HG02571 (cell line): ENCODE measurements around the gene LNP1.
A peak's percentile ranks its signal among the peaks of the same experiment; 100 is the strongest.

ENCODE experiments used
- ATAC-seq: cut with Tn5 transposase; IDR thresholded peaks from one replicate; pipeline ENCODE4 v1.9.1; 2021; ENCODE audit warnings: mild to moderate bottlenecking, moderate library complexity; ENCODE audit not compliant: unreplicated experiment

LNP1 gene

DNA sequence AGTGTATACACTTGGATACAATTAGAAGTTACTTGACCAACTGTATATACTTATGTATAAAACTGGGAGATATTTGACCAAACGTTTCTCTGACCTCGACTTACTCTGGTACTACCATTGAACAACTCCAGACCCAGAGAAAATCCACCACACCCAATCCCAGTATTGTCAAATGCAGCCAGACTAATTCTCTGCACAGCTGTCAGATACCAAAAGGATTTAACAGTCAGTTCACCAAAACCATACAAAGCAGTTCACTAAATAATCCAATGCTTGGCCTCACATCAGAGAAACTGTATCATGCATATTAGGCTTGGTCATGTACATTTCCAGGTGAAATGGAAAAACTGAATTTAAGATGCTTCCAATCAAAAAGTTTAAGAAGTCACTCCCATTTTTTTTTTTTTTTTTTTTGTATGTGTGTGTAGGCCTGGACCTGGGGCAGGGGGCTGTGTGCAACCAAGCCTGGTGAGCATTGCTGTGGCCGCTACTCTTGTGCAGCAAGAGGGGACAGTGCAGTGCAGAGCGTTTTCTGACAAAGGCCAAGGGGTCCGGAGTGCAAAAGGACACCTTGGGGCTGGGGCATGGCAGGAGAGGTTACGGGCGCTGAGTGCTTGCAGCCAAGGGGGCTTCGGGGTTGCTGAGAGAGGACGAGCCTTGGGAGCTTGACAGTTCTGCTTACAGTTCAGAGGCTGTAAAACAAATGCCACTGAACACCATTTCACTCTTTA, 1.8 kb upstream of the LNP1 start:
- ATAC-seq, result no peak

DNA sequence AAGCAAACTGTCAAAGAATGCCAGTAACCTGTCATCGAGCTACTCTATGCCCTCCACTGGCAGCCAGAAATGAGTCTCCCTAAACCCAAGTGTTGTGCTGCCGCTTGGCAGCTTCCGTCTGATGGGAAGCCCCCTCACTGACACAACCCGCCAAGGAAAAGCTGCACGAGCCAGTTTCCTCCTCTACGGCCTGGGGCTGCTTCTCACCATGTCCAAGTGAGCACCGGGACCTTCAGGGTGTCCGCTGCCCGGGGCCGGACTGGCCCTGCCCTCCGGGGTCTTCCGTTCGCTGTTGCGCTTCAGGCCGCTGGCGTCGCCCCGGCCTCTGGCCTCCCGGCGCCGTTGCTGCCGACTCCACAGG, 940 bp upstream of the LNP1 start:
- ATAC-seq, result peak; percentile 1

DNA sequence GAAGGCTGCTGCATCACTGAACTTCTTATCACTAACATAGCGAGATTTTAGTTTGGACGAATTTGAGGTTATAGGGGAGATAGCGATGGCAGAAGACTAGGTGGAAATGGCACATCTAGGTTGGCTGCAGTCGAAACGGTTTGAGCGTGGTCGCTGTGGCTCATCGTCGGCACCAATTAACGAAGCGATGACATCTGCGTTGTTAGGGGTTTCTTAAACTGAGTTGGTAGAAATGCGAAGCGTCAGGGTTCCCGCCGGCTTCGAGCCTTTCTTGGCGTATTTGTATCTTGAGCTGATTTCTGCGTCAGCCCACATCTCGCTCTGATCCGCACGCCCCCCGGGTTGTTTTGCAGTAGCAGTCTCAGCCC, 319 bp downstream of the LNP1 start:
- peak; percentile 6 for ATAC-seq

DNA sequence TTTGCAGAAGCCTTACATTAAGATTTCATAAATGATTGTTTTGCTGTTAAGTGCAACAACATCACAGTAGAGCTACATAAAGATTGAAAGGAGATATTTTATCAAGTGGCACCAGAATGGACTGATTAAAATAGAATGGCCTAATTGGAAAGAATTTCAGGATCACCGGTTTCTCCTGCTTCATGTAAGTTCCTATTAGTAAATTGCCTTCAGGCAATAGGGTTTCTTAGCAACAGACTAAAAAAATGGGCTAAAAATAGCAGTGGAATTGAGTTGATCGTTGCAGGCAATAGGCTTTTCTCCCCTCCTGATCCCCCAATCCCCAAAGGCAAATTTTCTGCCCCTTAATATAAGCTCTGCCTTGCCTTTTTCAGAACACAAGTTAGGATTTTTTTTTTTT, 917 bp downstream of the LNP1 start:
- no peak for ATAC-seq

DNA sequence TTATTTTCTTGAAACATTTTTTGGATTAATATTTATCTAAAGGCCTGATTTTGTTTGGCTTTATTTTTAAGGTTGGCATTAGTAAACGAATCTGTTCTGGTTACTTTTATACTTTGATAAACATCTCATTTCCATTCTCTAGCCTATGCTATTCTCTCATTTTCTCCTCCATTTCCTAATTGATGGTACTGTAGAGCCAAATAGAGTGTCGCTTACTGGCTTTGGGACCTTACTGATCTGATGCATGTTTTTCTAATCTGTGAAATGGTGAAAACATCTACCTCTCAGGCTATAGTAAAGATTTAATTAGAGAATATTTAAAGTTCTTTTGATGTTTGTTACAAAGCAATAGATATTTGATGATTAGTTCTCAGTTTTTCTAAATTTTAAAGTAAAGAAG, 1.6 kb downstream of the LNP1 start:
- ATAC-seq, result no peak

DNA sequence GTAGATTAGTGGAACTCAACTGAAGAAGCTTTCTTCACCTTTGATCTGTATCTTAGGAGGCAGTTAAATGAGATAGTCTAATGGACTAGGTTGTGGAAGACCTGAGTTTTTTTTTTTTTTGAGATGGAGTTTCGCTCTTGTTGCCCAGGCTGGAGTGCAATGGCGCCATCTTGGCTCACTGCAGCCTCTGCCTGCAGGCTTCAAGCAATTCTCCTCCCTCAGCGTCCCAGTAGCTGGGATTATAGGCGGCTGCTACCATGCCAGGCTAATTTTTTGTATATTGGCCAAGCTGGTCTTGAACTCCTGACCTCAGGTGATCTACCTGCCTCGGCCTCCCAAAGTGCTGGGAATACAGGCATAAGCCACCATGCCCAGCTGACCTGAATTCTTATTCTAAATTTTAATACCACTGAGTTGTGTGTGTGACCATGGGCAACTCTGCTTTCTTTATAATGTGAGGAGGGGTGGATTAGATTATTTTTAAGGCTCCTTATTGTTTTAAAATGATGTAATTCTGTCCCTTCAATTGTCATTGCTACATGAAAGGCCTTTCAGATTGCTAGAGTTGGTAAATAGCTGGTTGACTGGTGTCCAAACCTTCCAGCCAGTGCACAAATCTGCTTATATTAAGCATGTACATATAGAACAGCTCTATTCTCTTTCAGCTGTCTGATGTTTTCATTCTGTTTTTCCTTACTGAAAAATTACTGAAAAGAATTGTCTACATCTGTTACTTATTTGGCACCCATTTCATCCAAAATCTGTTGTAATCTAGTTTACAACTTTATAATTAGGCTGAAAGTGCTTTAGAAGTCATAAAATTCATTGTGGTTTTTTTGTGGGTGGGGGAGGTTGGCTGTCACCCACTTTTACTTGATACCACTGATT, 2.3 kb downstream of the LNP1 start:
- ATAC-seq, result no peak

DNA sequence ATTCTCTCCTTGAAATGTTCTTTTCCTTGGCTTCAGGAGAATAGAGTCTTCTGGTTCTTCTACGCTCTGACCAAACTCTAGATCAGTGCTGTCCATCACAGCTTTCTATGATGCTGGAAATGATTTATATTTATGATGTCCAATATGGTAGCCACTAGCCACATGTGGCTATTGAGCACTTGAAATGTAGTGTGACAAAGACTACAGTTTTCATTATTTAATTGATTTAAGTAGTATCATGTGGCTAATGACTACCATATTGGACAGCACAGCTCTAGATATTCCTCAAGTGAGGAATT, 2.9 kb downstream of the LNP1 start:
- ATAC-seq, result no peak

DNA sequence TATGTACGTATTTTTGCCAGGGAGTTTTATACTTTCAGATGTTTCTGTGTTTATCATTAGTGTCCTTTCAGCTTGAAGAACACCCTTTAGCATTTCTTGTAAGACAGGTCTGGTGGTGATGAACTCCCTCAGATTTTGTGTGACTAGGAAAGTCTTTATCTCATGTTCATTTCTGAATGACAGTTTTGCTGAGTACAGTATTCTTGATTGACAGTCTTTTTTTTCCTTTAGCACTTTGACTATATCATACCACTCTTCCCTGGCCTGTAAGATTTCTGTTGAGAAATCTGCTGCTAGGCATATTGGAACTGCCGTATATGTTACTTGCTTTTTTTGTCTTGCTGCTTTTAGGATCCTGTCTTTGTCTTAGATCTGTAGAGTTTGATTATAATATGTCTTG, 5.8 kb downstream of the LNP1 start:
- no peak for ATAC-seq

DNA sequence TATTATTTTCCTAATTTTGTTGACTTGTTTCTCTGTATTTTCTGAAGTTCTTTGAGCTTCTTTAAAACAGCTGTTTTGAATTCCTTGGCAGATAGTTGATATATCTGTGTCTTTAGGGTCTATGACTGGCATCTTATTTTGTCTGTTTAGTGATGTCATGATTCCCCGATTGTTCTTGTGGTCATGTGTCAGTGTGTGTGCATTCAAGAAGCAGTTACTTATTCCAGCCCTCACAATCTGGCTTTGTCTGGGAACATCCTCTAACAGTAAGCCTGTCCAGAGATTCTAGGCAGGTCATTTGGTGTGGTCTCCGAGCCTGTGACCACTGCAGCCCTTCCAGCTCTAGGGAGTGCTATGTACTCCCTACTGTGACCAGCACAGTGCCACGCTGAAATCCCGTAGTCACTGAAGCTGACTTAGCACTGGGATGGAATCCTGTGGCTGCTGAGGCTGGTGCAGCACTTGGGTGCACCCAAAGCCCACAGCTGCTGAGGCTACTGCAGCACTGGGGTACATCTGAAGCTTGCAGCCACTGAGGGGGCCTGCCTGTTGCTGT, 6.7 kb downstream of the LNP1 start:
- ATAC-seq, result no peak

DNA sequence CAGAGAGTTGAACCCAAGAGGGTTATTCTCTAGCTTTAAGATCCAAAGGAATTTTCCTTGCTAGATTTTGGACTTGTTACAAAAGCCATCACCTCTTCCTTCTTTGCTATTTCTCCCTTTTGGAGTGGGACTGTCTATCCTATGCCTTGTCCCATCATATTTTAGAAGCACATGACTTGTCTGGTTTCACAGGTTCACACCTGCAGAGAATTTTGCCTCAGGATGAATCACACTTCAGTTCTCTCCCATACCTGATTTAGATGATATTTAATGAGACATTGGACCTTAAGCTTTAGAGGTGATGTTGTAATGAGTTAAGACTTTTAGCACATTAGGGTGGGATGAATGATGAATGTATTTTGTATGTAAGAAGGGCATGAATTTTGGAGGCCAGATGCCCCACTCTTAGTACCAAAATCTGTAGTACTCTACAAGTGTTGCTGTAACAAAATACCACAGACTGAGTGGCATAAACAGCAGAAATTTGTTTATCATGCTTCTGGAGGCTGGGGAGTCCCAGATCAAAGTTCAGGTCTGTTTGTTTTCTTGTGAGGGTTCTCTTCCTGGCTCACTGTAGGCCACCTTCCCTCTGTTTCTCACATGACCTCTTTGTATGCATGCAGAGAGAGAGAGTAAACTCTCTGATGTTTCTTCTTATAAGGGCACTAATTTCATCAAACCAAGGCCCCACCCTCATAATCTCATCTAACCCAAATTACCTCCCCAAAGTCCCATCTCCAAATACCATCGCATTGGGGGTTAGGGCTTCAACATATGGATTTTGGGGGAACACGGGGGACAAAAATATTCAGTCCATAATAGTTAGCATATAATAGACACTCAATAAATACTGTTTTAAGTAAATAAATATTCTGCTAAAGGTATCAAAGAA, 10.0 kb downstream of the LNP1 start:
- no peak for ATAC-seq

DNA sequence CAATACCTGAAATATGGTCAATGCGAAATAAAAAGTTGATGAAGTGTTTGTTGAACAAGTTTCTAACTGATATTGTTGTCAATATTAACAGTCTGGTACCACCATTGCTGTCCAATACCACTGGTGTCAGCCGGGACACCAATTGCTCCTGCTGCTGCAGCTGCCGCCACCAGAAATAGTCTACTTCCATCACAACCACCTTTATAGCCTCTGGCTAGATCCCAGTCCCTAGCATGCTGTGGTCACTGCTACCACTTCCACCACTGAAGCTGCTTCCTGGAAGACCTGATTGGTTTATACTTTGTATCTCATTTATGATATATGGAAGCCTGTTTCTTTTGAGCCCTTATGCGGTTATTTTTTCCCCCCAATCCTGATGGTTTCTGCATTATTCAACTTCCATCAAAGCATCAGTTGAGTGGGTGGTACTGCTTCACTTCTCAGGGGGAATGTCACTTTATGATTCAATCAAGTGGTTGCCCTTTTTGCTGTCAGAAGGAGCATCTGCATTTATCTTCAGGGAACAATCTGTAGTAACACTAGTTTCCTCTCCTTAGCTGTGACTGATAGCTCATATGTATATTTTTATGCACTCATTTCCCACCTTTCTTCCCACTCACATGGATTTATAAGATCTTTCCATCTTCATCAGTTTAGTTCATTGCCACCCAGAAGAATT, 11.7 kb downstream of the LNP1 start:
- no peak for ATAC-seq

DNA sequence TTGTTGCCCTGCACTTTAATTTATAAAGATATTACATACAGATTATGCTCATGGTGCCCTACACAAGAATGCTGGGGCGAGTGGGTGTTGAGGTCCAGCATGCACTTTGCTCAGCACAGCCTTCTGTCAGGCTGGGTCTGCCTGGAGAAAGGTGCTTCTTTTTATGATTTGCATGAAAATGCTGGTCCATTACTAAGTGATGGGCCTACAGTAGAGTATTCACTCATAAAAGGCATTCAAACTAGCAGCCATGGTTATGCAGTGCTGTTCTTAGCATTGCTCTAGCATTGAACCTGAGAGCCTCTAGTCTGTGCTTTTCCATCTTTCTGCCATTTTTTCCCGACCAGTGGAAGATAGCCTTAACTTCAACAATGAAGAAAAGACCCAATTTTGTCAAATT, 12.3 kb downstream of the LNP1 start:
- no peak for ATAC-seq

DNA sequence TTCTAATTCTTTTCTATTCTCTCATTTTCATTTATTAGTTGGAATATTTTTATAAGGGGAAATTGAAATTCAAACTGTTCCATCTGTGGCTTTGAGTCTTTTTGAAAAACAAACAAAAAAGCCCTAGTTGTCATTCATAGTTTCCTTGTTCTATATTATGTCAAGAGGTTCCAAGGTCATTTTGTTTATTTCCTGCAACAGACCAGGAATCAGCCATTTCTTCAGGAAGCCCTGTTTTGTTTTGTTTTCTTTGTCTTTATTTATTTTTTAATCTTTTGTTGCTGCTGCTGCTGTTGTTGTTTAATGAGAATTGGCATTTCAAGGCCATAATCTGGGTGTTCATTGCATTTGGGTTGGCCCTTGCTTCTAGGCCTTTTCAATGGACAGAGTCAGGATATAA, 14.8 kb downstream of the LNP1 start:
- no peak for ATAC-seq

DNA sequence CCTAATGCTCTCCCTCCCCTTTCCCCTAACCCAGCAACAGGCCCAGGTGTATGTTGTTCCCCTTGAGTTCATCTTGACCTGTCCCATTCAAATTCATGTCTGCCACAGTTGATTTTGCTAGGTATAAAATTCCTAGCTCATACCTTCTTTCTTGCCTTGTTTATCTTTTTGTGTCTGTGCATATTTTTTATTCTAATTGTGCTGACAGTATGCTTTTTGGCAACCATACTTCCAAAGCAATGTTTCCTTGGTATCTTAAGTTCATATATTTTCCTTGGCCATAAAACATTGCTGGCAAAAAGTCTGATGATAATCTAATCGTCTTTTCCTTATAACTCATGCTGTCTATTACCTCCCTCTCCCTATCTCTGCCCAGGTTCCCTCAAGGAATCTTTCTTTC, 15.5 kb downstream of the LNP1 start:
- no peak for ATAC-seq

DNA sequence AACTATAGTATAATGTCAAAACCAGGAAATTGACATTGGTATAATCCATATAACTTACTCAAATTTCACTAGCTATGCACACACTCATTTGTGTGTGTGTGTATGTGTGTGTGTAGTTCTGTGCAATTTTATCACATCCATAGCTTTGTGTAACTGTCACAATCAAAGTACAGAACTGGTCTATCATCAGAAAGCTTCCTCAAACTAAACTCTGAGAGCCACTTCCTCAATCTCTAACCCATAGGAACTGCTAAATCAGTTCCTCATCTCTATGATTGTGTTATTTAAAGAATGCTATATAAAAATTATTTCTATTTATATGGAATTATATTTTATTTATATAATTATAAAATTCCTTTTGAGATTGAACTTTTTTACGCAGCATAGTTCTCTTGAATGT, 18.1 kb downstream of the LNP1 start:
- ATAC-seq, result no peak

DNA sequence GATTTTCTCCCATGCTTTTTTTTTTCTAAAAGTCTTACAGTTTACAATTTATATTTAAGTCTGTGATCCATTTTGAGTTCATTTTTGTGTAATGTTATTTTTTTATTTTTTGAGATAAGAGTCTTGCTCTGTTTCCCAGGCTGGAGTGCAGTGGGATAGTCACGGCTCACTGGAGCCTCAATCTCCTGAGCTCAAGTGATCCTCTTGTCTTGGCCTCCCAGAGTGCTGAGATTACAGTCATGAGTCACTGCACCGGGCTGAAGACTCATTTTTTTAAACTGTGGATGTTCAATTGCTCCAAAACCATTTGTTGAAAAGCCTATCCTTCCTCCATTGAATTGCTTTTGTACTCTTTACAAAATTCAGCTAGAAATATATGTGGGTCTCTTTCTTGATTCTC, 19.5 kb downstream of the LNP1 start:
- ATAC-seq, result no peak

DNA sequence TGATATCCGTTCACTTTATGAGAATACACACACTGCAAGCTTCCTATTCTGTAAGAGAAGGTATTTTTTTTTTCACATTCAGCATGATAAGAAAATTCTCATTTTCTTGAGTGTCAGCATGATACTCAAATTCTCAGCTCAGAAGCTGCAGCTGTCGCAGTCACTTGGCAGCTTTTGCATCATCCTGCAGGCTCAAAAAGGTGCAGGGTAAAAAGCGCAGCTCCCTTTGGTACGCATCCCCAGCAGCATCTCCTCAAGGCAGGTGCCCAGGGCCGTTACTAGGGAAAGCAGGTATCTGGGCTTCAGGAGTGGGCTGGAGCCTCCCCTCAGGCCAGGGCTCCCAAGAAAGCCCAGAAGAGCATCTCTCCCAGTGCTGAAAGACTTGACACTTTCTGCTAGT, 22.3 kb downstream of the LNP1 start:
- ATAC-seq, result no peak

DNA sequence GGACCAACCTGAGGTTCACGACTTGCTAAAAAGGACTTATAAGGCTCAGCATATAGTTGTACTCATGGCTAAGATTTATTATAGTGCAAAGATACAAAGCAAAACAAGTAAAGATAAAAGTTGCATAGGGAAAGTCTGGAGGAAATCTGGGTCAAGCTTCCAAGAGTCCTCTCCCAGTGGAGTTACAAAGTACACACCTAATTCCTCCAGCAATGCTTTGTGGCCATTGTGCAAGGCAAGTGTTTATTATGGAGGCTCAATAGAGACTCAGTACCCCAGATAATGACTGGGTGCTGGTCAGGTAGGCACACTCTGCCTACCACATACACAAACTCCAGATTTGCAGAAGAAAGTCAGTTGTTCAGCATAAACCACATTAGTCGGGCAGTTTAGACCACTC, 22.9 kb downstream of the LNP1 start:
- no peak for ATAC-seq

DNA sequence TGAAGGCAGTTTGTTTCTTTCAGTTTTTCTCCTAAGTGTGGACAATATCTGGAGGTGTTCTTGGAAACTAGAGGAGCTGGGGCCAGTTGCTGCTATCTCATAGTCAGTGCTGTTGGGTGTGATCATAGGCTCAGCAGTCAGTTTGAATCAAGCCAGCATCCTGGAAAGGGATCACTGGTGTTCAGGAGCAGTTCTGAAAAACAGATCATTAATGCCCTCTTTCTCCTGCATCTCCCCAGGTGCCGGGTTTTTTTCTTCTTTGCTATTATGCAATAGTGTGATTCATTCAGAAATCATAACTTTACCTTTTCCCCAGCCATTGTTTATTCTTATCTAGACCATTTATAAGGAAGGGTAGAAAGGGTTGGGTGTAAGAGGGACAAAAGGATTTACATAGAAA, 24.0 kb downstream of the LNP1 start:
- no peak for ATAC-seq

DNA sequence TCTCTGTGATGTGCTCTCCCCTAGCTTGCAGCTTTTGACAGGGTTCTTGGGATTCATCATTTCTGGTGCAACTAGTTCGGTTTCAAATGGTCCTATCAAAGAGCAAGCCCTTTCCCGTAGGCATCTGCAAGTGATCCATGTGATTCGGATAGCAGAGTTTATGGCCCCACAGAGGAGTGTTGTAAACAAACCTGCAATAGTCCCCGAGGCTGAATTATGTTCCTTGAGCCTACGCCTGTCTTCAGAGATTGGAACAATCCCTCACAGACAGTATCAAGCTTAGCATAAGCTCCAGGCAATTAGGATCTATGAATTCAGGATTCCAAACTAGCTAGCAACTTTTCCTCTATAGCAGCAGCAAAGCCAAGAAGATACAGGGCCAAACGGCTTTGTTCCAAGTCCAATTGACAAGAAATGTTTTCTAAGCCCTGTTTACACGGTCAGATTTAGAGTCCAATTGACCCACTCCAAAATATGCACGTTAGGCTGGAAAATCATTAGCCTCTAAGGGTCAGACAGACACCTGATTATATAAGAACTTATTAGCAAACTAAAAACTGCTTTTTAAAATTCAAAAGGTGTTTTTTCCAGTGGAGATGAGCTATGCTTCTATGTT, 24.8 kb downstream of the LNP1 start:
- ATAC-seq, result no peak

DNA sequence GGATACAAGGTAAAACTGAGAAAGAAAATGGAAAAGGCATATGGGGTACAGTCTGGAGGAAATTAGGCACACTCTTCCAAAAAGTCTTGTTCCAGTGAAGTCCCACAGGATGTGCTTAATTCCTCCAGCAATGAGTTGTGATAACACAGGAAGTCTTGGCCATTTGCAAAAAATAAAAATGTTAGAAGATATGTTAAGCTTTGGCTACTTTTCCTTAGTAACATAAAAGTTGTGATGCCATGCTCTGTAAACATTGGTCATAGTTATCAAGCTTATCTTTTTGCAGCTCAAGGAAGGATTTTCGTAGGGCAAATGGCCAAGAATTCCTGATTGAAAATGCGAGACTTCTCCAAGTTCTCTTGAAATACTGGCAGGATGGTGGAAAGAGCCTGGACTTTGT, 26.4 kb downstream of the LNP1 start:
- ATAC-seq, result no peak
